Heart left ventricle (tissue), 13 donors: Measurements from ENCODE around the gene CDH13.

ENCODE experiments used
- CTCF ChIP-seq, 12 donors: fragments of 200-600 bp; sonication (generic) in 4 of 12; IDR thresholded peaks; one replicate each; pipeline versions ENCODE4 v1.5.0 to v1.8.0; 2018 to 2022; ENCODE audit warnings: antibody characterized with exemption in 12 of 12, mild to moderate bottlenecking in 5 of 12
- POLR2A ChIP-seq, 2 donors: fragments of 450-650 bp; IDR thresholded peaks; one replicate each; pipeline ENCODE4 v1.6.1; 2017; ENCODE audit warnings: antibody characterized with exemption in 2 of 2, mild to moderate bottlenecking in 2 of 2, moderate library complexity in 2 of 2
- donor health status: ischemic (EF 13 %, LVEDD 7.1; RV severe dilation, severe dysfunction).
- donor health status: DM: no; HTN: yes; CAD: no.
- donor health status: DM: no; HTN: no; CAD: no.
- donor health status: ischemic (EF 25% LVEDD 6.9; RV normal size, moderate dysfunction).
- donor health status: ischemic (EF 25% LVEDD 5.7; RV mildly dilated, moderate dysfunction).
- donor health status: ischemic (EF 35%, LVEDD 5.7; RV mildly dilated, moderate dysfunction).
- donor health status: nonischemic (EF 11% LVEDD 7.7; RV severe dilation, severe dysfunction).
- donor health status: DM: yes; HTN: yes; CAD: no.
- donor health status: PGD.
- donor health status: ischemic (EF 29% LVEDD 5.4; RV normal size, mild dysfunction).
- donor health status: nonischemic (EF 23%, LVEDD 6.1; RV moderate dilation, normal function).

- TF ChIP-seq CTCF (IDR thresholded peaks at IDR 0.05) (no peak), POLR2A (IDR thresholded peaks at IDR 0.05) (no peak)
These were observed 686.0 kb downstream of the CDH13 start for GRCh38 chr16:83312718-83313245.
